IPS-20b (cell line): ENCODE measurements around the gene CLSTN2.

Experiments used
- H3K27ac ChIP-seq: one replicate; pipeline ENCODE4 v1.5.1; 2013; ENCODE audit warnings: low read length
- H3K27me3 ChIP-seq: 2 replicates; pipeline ENCODE4 v1.6.1; 2013; ENCODE audit warnings: mild to moderate bottlenecking, low read length, inconsistent platforms; ENCODE audit not compliant: insufficient read depth
- H3K36me3 ChIP-seq: 2 replicates; pipeline ENCODE4 v1.6.1; 2013; ENCODE audit warnings: low read depth, mild to moderate bottlenecking, inconsistent platforms, low read length, moderate library complexity; ENCODE audit not compliant: insufficient read depth
- H3K4me1 ChIP-seq: 2 replicates; pipeline ENCODE4 v1.6.1; 2013; ENCODE audit warnings: mild to moderate bottlenecking, control low read depth, inconsistent platforms, low read length, moderate library complexity; ENCODE audit not compliant: insufficient read depth
- H3K4me3 ChIP-seq: 2 replicates; pipeline ENCODE4 v1.5.1; 2013; ENCODE audit warnings: mild to moderate bottlenecking, low read length, inconsistent platforms
- H3K9ac ChIP-seq: 2 replicates; pipeline ENCODE4 v1.6.1; 2013; ENCODE audit warnings: low read depth, mild to moderate bottlenecking, inconsistent platforms, low read length, moderate library complexity
- H3K9me3 ChIP-seq: 2 replicates; pipeline ENCODE4 v1.6.1; 2013; ENCODE audit warnings: mild to moderate bottlenecking, low read depth, low read length, inconsistent platforms; ENCODE audit not compliant: insufficient read depth

CLSTN2 gene

GRCh38 chr3:140031170-140031569 lies 96.2 kb downstream of the CLSTN2 start:
- H3K4me3 ChIP-seq, result no peak overlapping the region
- H3K27ac ChIP-seq, result no peak overlapping the region
- no peaks in the 10 kb centered on the region for H3K36me3 ChIP-seq
- H3K27me3 ChIP-seq, result no peaks in the 10 kb centered on the region
- no peaks in the 10 kb centered on the region; the same call in 1 of the 2 replicates for H3K4me1 ChIP-seq
- no peaks in the 10 kb centered on the region for H3K9me3 ChIP-seq
- no peak overlapping the region for H3K9ac ChIP-seq

DNA sequence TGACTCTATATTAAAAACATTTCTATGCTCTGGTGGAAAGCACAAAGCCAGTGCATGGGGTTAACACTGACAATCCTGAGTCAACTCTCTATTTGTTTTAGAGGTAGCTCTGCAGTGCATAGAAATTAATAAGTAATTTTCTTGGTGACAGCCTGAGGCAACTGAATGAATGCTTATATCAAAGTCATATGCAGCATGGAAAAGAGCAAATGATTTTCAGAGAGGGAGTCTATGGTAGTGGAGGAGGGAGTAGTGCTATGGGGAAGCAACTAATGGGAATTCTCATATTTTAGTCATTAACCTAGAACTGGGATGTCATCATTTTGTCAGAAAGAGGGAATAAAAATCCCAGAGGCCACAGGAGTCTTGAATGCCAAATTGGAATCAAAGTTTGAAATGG lies 99.1 kb downstream of the CLSTN2 start:
- no peak overlapping the region for H3K9ac ChIP-seq
- H3K9me3 ChIP-seq, result no peaks in the 10 kb centered on the region
- H3K4me3 ChIP-seq, result no peak overlapping the region
- H3K36me3 ChIP-seq, result no peaks in the 10 kb centered on the region
- H3K27me3 ChIP-seq, result no peaks in the 10 kb centered on the region
- no peaks in the 10 kb centered on the region; the same call in 1 of the 2 replicates for H3K4me1 ChIP-seq
- H3K27ac ChIP-seq, result no peak overlapping the region

DNA sequence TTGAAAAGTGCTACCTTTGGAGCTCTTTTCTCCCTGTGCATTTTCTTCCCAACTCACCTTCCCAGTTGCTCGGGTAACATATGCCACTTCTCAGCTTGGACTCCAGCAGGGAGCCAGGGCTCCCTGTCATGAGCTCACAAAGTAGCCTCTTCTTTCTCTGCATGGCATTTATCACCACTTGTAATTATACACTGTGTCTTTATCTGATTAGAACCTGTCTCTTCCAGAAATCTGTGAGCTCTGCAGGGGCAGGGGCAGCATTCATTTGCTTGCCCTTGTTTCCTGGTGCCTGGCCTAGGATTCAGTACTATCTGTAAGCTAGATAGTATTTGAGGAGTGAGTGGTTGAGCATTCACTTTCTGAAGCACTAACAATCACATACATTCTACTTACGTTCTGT lies 100.9 kb downstream of the CLSTN2 start:
- Histone ChIP-seq H3K4me3 (no peak overlapping the region), H3K27me3 (no peaks in the 10 kb centered on the region), H3K9me3 (no peaks in the 10 kb centered on the region), H3K27ac (no peak overlapping the region), H3K36me3 (no peaks in the 10 kb centered on the region), H3K4me1 (no peaks in the 10 kb centered on the region; the same call in 1 of the 2 replicates), H3K9ac (no peak overlapping the region)

DNA sequence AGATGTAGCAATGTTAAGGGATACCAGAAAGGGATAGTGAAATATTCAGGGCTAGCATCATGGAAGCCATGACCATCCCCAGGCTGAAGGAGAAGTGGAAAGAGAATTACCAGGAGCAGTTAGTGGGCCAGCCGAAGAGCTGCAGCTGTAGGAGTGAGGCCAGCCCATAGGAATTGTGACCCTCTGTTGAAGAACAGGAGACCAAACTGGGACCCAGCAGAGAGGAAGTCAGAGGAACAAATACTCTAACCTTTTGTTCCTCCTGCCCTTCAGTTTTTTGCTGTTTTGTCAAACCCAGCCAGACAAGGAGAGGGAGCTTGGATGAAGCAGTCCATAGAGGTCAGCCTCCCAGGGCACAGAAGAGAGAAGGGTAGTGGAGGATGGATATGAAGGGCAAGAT lies 115.4 kb downstream of the CLSTN2 start:
- Histone ChIP-seq H3K9ac (no peak overlapping the region), H3K4me1 (no peaks in the 10 kb centered on the region), H3K4me3 (no peak overlapping the region), H3K27ac (no peak overlapping the region), H3K9me3 (no peaks in the 10 kb centered on the region), H3K36me3 (no peaks in the 10 kb centered on the region), H3K27me3 (no peaks in the 10 kb centered on the region)

DNA sequence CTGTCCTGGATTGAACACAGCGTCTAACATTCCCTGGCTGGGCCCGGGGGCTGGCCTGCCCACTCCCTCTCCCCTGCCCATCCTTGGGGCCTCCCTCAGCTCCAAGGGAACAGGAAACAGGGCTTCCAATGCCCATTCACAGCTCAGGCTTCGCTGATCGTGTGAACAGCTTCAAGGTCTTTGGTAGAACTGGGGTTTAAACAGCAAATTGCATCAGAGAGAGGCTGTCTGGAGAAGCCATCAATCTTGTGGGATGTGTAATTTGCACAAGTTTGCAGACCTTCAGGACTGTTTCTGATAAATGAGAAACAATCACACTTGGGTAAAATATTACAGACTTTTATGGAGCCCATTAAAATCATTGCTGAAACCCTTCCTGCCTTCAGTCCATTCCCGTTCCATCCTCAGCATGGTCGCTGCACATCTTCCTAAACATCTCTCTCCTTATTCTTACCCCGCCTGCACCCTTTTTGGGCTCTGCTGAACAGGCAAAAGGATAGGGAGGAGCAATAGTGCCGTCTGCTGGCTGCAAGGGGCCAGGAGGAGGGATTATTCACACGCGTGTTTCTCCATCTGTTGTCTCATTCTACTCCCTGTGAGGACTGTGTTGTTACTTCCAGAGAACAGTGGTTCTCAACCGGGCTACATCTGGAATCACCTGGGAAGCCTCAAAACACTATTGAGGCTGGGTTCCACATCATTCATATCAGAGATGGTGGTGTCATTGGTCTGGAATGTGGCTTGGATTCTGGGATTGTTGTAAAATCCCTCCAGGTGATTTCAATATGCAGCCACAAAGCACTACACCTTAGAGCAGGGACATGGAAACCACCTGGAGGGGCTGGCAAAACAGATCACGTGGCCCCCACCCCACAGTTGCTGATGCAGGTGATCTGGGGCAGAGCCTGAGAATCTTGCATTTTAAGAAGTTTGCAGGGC lies 116.3 kb downstream of the CLSTN2 start:
- no peaks in the 10 kb centered on the region for H3K9me3 ChIP-seq

DNA sequence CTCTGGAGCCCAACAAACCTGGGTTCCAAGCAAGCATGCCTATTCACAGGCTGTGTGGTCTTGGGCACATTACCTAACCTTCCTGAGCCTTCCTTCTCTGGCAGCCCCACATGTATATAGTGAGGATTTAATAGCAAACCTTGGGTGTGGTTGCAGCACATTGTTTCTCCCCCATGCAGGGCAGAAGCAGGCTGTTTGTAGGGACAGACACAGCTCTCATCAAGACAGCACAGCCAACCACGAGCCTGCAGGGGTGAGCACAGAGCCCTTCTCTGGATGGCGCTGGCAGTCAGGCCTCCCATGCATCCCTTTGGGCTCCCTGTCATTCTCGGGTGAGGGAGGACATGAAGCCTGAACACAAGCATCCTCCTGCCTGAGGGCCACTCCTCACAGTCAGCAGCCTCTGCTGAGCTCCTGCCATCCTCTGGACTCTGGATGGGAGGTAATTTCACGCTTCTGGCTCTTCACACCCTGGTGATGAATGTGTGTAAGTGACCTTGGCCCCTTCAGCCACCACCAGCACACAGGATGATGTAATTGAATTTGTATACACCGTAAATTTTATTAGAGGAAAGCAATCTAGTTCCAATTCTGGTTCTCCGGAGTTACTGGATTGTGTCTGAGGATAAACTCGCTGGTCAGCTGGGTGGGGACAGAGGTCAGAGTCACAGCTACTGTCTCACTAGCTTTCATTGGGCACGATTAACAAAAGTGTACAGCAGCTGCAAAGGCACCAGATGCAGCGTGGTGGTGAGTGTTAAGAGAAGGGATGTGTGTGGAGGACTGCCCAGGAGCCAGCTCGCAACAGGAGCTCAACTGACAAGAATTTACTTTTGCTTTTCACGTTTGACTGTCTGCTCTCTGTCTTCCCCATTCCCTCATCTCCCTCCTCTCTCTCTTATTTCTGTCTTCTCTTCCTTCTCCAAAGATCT lies 118.1 kb downstream of the CLSTN2 start:
- no peaks in the 10 kb centered on the region for H3K4me1 ChIP-seq
- H3K27ac ChIP-seq, result no peak overlapping the region
- no peaks in the 10 kb centered on the region for H3K27me3 ChIP-seq
- no peak overlapping the region for H3K4me3 ChIP-seq
- H3K9me3 ChIP-seq, result no peaks in the 10 kb centered on the region
- no peak overlapping the region for H3K9ac ChIP-seq
- no peaks in the 10 kb centered on the region for H3K36me3 ChIP-seq

More for the DNA sequence above, 116.3 kb downstream of the CLSTN2 start:
- no peaks in the 10 kb centered on the region for H3K27me3 ChIP-seq
- H3K4me1 ChIP-seq, result no peaks in the 10 kb centered on the region
- no peaks in the 10 kb centered on the region for H3K36me3 ChIP-seq
- no peak overlapping the region for H3K9ac ChIP-seq
- H3K27ac ChIP-seq, result no peak overlapping the region
- no peak overlapping the region for H3K4me3 ChIP-seq

GRCh38 chr3:140053794-140054193 lies 118.8 kb downstream of the CLSTN2 start:
- no peaks in the 10 kb centered on the region for H3K9me3 ChIP-seq
- no peaks in the 10 kb centered on the region for H3K27me3 ChIP-seq
- H3K27ac ChIP-seq, result no peak overlapping the region
- H3K4me1 ChIP-seq, result no peaks in the 10 kb centered on the region
- H3K9ac ChIP-seq, result no peak overlapping the region
- H3K4me3 ChIP-seq, result no peak overlapping the region
- H3K36me3 ChIP-seq, result no peaks in the 10 kb centered on the region

GRCh38 chr3:140055092-140055791 lies 120.3 kb downstream of the CLSTN2 start:
- Histone ChIP-seq H3K27ac (no peak overlapping the region), H3K4me1 (no peaks in the 10 kb centered on the region), H3K4me3 (no peak overlapping the region), H3K27me3 (no peaks in the 10 kb centered on the region), H3K9me3 (no peaks in the 10 kb centered on the region), H3K36me3 (no peaks in the 10 kb centered on the region), H3K9ac (no peak overlapping the region)

GRCh38 chr3:140056047-140056446 lies 121.1 kb downstream of the CLSTN2 start:
- Histone ChIP-seq H3K4me1 (no peaks in the 10 kb centered on the region), H3K9me3 (no peaks in the 10 kb centered on the region), H3K36me3 (no peaks in the 10 kb centered on the region), H3K27ac (no peak overlapping the region), H3K27me3 (no peaks in the 10 kb centered on the region), H3K4me3 (no peak overlapping the region), H3K9ac (no peak overlapping the region)

DNA sequence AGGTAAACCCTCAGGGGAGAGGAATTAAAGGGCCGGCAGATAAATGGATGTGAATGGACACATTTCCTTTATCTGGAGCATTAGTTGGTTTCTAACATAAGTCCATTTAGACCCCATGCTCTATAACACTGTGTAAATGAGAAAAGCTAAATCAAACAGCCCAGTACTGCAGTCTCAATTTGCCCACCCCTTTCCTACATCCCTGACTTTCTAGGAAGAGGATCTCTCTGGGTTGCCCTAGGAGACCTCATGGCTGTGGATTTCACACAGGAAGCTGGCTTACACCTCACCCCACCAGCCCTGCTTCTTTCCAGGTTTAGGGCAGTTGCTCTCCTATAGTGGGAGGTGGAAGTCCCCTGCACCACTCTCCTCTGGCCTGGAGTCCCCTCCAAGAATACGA lies 126.2 kb downstream of the CLSTN2 start:
- Histone ChIP-seq H3K4me1 (no peaks in the 10 kb centered on the region), H3K4me3 (no peak overlapping the region), H3K9me3 (no peaks in the 10 kb centered on the region), H3K36me3 (no peaks in the 10 kb centered on the region), H3K27ac (no peak overlapping the region), H3K9ac (no peak overlapping the region), H3K27me3 (no peaks in the 10 kb centered on the region)

DNA sequence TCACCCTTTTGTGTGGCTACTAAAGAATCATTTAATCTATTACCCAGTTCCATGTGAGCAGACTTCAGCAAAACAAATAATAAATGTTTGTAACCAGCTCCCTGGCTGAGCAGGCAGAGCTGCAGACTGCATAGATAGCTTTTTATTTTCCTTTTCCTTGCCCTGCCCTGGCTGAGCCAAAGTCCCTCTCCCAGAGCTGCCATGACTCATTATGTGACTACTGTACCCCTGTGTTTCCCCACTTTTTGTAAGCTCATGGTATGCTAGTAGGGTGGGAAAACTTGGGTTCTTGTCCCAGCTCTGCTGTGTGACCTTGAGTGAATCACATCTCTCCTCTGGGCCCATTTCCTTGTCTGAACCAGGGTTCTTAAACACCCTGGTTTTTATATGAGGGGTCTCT lies 127.5 kb downstream of the CLSTN2 start:
- H3K9ac ChIP-seq, result no peak overlapping the region
- H3K4me3 ChIP-seq, result no peak overlapping the region
- H3K36me3 ChIP-seq, result no peaks in the 10 kb centered on the region
- no peaks in the 10 kb centered on the region for H3K27me3 ChIP-seq
- no peaks in the 10 kb centered on the region for H3K4me1 ChIP-seq
- H3K9me3 ChIP-seq, result no peaks in the 10 kb centered on the region
- H3K27ac ChIP-seq, result no peak overlapping the region
